AG04449 (cell line): Measurements from ENCODE around the gene NUDT16L1.

Experiments used
- CTCF ChIA-PET: fragments of 350-600 bp; formaldehyde crosslinking; extraction: SDS; loops from one replicate; lab custom pipeline; 2021; ENCODE audit warnings: antibody characterized with exemption; lab: Yijun Ruan, JAX
- POLR2A ChIA-PET: fragments of 400-600, 350-600 bp; formaldehyde crosslinking; extraction: SDS; loops from one replicate; lab custom pipeline; 2020; ENCODE audit warnings: antibody characterized with exemption, inconsistent platforms; lab: Yijun Ruan, JAX
- DNase-seq: peaks from one replicate; pipeline ENCODE4 v3.0.0-alpha.2; 2010; ENCODE audit warnings: low read depth, low spot score
- H3K4me3 ChIP-seq: 2 replicates; pipeline ENCODE4 v1.5.1; 2011; ENCODE audit warnings: low read depth, mild to moderate bottlenecking, control low read depth, low read length
- TF ChIP-seq, protein P1 (sequence below): IDR thresholded peaks from one replicate; pipeline ENCODE4 v1.5.1; 2011; ENCODE audit warnings: mild to moderate bottlenecking, moderate library complexity, low read length, control low read depth, inconsistent platforms; ENCODE audit not compliant: insufficient read depth; ENCODE audit errors: missing control alignments

The NUDT16L1 gene

GRCh38 chr16:4655801-4656200 is 37.6 kb upstream of the NUDT16L1 start:
- POLR2A ChIA-PET: no interaction called here
- CTCF ChIA-PET: no interaction called here
- TF ChIP-seq, protein P1, sequence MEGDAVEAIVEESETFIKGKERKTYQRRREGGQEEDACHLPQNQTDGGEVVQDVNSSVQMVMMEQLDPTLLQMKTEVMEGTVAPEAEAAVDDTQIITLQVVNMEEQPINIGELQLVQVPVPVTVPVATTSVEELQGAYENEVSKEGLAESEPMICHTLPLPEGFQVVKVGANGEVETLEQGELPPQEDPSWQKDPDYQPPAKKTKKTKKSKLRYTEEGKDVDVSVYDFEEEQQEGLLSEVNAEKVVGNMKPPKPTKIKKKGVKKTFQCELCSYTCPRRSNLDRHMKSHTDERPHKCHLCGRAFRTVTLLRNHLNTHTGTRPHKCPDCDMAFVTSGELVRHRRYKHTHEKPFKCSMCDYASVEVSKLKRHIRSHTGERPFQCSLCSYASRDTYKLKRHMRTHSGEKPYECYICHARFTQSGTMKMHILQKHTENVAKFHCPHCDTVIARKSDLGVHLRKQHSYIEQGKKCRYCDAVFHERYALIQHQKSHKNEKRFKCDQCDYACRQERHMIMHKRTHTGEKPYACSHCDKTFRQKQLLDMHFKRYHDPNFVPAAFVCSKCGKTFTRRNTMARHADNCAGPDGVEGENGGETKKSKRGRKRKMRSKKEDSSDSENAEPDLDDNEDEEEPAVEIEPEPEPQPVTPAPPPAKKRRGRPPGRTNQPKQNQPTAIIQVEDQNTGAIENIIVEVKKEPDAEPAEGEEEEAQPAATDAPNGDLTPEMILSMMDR: no peak
- H3K4me3 ChIP-seq: no peak overlapping the region
- no peak for DNase-seq

DNA sequence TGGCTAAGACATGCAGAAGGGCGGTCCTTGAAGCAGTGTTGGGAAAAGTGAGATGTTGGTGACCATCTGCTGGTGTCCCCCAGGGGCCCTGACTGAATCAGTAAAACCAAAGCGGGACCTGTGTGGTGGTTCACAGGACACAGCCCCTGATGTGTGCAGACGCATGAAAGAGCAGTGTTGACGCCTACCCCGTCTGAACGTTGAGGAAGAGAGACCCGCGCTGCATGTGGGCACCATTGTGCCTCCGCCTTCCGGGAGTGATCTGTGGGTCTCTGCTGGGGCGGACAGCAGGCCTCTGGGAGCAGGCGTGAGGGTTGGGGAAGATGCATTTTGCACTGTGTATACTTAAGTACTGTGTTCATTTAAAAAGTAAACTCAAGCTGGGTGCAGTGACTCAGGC is 37.1 kb upstream of the NUDT16L1 start:
- ChIA-PET CTCF (interaction anchor here (1.0 kb wide), 1 partner anchor 32 kb away, joined by 4 read pairs; the partner anchor contains the start of gene MGRN1), POLR2A (no interaction called here)
- no peak overlapping the region for H3K4me3 ChIP-seq
- DNase-seq: no peak
- TF ChIP-seq, protein P1: no peak

GRCh38 chr16:4656695-4657686 is 36.4 kb upstream of the NUDT16L1 start:
- CTCF ChIA-PET: interaction anchor here (1.0 kb wide), 1 partner anchor 32 kb away, joined by 4 read pairs; the partner anchor contains the start of gene MGRN1
- TF ChIP-seq, protein P1: no peak
- POLR2A ChIA-PET: no interaction called here
- no peak overlapping the region for H3K4me3 ChIP-seq
- no peak for DNase-seq

DNA sequence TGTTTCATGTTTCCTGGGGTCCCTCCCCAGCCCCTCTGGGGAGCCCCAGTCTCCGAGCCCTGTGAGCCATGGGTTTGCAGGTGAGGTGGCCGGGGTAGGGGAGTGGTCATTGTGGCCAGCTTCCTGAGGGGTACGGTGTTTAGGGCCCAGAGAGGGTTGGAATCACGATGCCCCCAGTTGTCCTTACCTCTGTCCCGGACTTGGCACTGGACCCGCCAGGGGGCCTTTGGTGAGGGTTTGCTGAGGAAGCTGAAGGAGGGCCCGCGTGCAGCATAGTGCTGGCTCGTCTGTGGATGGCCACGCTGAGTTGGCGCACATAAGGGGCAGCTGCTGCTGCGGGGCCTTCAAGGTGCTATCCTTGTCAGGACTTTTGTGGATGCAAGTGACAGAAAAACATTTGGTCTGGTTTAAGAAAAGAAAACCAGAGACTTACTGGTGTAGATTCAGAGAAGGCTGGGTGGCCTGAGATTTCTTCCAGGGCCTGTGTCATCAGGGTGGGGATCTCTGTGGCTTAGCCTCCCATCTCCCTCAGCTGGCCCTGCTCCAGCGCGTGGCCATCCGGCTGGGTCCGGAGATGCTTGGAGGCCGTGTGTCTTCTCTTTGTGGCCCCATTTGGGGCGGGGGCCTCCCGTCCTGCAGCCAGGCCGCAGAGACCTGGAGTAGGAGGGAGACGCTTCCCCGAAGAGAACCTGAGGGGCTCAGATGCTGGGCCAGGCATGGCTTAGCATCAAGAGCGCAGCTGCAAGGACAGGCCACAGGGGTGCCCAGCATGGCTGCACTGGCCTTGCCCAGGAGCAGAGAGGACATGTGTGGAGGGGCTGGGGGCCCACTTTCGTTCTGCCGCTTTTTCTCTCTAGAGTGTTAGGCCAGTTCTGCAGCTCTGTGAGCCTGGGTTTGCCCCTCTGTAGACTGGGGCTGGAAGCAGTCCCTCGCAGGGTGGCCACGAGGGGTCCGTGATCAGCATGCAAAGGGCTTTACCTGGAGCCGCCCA is 33.7 kb upstream of the NUDT16L1 start:
- H3K4me3 ChIP-seq: no peak overlapping the region
- POLR2A ChIA-PET: no interaction called here
- TF ChIP-seq, protein P1: no peak
- CTCF ChIA-PET: interaction anchor here (0.7 to 2.2 kb wide), 5 partner anchors 9 to 36 kb away, joined by 3 to 17 read pairs (median 4); partner anchors contain the start of gene MGRN1
- no peak for DNase-seq

DNA sequence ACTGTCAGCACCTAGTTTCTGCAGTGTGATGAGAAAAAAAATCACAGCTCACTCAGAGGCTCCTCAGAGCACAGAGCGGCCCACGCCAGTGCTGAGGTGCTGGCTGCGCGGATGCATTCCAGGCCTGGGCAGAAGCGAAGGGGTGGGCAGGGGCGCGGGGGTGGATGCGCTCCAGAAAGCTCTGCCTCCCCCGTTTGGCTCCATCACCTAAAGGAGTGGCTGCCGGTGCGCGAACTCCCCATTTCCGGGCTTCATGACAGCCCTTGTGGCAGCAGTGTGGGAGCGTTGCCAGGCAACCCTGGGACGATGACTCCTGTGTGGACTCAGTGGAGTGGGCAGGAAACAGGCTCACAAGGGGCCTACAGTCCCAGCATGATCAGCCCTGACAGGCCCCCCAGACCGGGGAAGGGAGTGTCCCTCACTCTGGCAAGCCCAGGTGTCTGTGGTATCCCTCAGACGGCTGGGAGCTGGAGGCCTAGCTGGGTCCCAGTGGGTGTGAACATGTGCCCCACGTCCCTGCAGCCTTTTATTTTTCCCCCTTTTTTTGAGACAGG is 32.8 kb upstream of the NUDT16L1 start:
- ChIA-PET POLR2A (no interaction called here), CTCF (interaction anchor here (1.2 to 2.2 kb wide), 2 partner anchors 10 to 36 kb away, joined by 3 to 17 read pairs; partner anchors contain the start of gene MGRN1)
- TF ChIP-seq, protein P1: no peak
- H3K4me3 ChIP-seq: no peak overlapping the region
- DNase-seq: no peak
